Measurements from ENCODE around the gene MIOS.
"Not testable (repeated sequence)": the region's sequence is repeated elsewhere in the genome, so short reads cannot be mapped to it uniquely, and the experiment has no call there.

MIOS gene

GRCh38 chr7:7554649-7555575 lies 11.8 kb upstream of the MIOS start:
- DNase-seq = no peak

- DNase-seq = no peak
Observed at GRCh38 chr7:7556852-7557251, 9.8 kb upstream of the MIOS start.

GRCh38 chr7:7557252-7557651 lies 9.4 kb upstream of the MIOS start:
- no peak for DNase-seq

- not testable (repeated sequence) for DNase-seq
Observed at GRCh38 chr7:7561591-7561990, 5.1 kb upstream of the MIOS start.

DNA sequence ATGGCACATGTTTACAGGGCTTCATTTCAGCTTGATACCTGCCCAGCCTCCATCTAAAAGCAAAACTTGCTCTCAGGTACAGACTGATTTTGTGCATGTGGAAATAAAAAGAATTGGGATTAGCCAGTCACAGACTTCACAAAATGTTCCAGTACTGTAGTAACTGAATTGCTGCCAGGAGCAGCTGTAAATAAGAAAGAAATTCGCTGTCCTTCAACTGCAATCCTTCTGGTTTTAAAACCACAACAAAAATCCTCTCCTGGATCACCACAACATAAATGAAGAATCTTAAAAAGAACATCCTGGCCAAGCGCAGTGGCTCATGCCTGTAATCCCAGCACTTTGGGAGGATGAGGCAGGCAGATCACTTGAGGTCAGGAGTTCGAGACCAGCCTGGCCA lies 3.9 kb upstream of the MIOS start:
- DNase-seq = no peak

DNA sequence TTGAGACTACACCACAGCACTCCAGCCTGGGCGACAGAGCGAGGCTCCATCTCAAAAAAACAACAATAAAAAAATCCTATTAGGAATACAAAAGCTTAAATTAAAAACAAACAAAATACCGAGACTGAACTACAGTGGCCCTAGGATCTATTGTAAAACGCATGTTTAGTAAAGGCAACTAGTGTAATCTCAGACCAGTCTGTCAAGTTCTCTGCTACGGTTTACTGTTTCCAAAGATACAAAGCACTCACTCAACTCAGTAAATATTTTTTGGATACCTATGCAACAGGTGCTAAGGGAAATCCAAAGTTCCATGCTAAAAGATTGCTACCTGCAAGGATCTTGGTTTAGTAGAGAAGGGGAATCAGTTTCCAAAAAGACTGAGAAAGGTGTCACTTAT lies 3.4 kb upstream of the MIOS start:
- DNase-seq = no peak

DNA sequence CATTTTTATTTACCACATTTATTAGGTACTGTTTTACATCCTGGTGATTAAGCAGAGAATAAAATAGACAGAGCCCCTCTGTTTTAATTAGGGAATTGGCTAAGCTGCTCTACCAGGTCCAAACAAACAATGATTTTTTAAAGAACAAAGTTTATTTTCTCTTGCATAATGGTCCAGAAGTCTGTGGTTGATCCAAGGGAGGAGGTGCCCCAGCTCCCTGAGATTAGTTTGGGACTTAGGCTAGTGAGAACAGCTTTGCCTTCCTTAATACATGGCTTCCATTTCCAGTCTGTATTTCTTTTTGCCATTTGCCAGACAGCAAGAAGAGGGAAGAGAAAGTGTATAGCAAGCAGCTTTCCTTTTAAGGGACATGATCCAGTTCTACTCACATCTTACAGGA lies 2.9 kb upstream of the MIOS start:
- no peak for DNase-seq

DNA sequence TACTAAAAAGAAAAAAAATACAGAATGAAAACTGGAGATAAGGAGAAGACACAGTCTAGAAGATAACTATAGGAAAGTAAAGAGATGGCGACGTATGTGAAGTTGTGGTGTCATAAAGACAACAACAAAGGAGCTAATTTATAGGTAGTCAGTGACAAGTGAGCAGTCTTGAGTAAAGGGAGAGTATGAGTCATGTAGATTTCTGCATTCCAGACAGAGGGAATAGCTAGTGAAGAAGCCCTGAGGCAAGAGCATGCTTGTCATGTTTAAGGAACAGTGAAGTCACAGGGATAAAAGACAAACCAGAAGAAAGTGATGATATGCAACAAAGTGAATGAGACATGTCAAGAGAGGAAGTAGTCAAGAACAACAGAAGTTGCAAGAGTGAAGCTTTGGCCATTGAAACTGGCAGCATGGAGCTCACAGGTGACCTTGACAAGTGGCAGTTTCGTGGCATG lies 2.3 kb upstream of the MIOS start:
- no peak for DNase-seq

DNA sequence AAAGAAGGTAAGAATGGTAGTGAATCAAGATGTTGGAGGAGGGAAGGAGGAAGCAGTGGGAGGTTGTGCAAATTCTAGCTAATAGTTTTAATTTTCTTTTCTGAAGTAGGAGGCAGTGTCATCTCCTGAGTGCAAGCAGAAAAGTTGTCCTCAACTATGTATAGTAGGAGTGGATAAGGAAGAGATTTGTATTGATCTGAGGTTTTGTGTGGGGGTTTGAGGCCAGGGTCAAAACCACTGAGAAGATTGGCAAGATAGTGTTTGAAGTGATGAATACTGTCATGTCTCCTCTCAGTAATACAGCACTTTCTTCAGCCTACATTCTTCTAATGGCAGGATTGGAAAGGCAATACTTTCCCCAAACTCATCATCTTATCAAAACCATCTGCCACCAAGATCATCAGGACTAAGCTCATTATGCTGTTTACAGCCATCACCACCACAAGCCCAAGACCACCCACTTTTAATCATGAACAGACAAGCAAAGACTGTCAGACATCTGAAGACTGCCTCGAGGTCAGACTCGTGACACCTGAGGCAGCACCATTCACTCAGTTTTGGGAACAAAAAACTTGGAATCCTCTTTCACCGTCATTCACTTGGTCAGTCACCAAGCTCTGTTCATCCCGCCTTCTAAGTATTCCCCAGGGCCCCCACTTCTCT lies 1.5 kb upstream of the MIOS start:
- DNase-seq = no peak

DNA sequence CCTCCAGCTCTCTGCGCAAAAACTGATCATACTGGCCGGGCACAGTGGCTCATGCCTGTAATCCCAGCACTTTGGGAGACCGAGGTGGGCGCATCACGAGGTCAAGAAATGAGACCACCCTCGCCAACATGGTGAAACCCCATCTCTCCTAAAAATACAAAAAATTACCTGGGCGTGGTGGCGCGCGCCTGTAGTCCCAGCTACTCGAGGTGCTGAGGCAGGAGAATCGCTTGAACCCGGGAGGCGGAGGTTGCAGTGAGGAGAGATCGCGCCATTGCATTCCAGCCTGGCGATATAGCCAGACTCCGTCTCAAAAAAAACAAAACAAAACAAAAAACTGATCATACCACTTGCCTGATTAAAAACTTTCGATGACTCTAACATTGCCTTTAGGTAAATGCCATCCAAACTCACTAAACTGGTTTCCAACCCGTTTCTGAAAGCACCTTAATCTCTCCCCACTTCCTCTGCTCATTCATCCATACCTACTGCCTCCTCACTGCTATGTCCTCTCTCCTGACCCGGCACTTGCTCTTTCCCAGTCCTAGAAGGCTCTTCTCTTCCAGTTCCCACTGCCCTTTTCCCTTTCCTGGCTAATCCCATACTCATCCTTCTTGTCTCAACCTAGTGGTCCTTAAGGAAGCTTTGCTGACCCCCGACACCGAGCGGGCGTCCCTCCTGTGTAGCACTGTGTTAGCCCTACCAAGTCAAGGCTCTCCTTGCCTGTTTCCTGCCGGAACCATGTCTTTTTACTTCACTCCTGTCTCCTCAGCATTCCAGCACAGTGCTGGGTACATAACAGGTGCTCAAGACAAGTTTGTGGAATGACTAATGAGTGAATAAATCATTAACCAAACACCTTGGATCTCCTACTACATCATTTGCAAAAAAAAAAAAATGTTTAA lies 686 bp upstream of the MIOS start:
- DNase-seq = no peak

- no peak for DNase-seq
Observed at GRCh38 chr7:7567898-7568531, 1.3 kb downstream of the MIOS start.

- no peak for DNase-seq
Observed at GRCh38 chr7:7568553-7568952, 1.9 kb downstream of the MIOS start.

GRCh38 chr7:7569081-7569527 lies 2.4 kb downstream of the MIOS start:
- no peak for DNase-seq

DNA sequence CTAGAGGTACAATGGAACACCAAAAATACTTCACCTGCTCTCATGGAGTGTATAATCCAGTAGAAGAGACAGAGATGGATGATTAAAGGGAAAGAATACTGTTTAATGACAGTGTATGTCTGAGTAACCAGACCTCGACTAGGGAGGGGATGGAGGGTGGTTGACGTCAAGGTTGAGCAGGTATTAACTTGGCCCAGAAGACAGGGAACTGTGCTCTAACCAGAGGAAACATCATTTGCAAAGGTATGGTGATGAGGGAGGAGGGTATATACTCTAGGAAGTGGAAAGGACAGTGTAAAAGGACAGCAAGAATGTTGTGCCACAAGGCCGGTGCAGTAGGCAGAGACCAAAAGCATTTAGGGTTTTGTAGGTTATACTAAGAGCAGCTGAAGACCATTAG lies 2.9 kb downstream of the MIOS start:
- no peak for DNase-seq

GRCh38 chr7:7570584-7570983 lies 3.9 kb downstream of the MIOS start:
- no peak for DNase-seq

DNA sequence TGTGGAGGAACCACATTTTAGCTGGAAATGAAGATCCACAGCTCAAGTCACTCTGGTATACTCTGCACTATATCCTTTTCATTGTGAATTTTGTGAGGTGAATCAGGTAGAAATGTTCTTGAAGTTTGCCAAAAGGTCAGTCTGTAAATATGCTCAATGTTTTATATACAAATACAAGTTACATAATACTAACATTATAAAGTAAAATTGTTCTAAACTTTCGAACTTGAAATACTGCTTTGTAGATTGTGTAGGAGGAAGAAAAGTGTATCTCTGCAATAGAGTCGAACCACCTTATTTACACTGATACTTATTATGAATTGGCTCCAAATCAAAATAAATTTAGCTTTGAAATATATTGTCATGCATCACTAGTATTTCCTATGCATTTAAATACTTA lies 7.0 kb downstream of the MIOS start:
- no peak for DNase-seq

DNA sequence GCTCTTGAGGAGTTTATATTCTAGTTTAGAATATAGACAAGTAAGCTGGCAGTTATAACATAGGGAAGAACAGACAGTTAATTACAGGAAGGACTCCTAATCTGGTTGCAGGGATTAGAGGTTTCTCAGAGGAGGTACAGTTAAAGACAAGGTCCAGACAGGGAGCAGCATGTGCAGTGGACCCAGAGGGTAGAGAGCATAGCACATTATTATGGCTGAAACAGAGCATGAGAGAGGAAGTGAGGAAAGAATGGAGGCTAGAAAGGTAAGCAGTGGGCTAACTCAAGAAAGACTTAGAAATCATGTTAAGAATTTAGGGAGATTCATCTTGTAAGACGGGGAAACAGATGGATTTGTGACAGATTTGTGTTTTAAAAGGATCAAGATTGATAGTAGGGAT lies 9.7 kb downstream of the MIOS start:
- no peak for DNase-seq

DNA sequence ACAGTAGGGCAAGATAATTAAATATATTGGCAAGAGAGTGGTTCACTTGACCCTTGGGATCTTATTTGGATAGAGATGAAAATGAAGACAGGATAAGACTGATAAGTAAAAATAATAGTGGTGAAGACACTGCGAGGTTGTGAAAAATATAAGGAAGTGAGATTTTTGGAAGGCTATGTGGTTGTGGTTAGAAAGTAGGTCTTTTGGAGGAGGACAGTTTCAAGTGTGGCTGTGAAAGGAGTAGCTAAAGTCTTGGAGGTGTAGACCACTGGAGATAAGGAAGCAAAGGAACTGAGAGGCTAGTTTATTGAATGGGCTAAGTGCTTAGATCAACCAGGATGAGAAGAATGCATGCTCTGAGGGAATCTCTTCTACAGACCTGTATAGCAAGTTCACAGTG lies 11.2 kb downstream of the MIOS start:
- DNase-seq = no peak

GRCh38 chr7:7579638-7580037 lies 13.0 kb downstream of the MIOS start:
- DNase-seq = no peak

DNA sequence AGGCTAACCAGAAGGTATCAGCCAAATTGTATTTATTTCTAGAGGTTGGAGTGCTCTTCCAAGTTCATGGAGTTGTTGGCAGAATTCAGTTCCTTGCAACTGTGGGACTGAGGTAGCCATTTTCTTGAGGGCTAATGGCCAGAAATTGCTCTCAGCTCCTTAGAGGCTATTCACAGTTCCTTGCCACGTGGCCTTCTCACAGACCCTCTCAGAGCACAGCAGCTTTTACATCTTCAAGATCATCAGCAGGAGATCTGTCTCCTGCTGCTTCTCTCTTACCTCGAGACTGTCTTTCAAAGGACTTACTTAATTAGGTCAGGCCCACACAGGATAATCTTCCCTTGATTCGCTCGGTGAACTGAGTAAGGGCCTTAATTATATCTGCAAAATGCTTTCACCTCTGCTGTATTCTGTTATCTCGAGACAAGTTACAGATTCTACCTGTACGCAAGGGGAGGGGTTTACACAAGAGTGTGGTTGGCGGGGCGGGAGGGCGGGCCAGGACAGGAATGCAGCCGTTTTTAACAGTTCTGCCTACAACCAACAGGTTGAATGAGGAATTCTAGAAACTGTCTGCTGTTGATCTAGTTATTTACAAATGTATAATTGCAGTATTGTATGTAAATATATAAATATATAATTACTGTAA lies 15.0 kb downstream of the MIOS start:
- DNase-seq = no peak

DNA sequence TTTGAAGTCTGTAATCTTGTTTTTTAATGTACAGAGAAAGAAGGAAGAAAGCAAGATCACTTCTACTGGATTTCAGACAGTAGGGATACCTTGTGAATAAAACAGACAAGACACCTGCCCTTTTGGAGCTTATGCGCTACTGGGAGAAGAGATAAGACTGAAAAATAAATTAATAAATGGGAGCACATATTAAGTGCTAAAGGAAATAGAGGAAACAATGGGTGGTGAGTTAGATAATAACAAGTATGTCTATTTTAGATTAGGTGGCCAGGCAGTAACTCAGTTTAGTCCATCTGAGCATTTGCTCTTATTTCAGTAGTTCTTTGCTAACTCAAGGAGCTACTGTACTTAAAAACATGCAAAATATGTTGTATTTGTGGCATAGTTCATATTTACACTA lies 15.9 kb downstream of the MIOS start:
- DNase-seq = no peak

DNA sequence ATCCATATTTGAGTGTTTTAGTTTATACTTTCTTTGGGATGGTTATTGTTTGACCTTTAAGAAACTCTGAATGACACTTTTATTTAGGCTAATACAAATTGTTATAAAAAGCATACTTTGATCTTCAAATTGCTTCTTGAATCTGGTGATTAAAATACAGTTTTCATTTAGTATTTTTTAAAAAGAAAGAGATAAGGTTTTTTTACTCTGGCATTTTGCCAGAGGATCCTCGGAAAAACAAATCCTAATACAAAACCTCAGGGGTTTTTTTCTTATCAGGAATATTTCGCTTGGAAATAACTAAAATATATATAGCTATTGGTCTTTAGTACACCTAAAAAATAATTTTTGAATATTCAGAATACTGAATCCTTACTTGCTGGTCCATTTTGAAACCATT lies 17.0 kb downstream of the MIOS start:
- no peak for DNase-seq
